Myocyte (in vitro differentiated cells): ENCODE data around the gene DIO1. TPM values are rescaled to one million over a fixed set of nuclear protein-coding genes. Genes with fewer than 3 reads are reported as not detected.
A peak's percentile ranks its signal among the peaks of the same experiment; 100 is the strongest.
"Not testable (repeated sequence)": the region's sequence is repeated elsewhere in the genome, so short reads cannot be mapped to it uniquely, and the experiment has no call there.

Experiments used
- DNase-seq: peaks from one replicate; pipeline ENCODE4 v3.0.0-alpha.2; 2012; ENCODE audit warnings: low read depth
- polyA plus RNA-seq: library from polyadenylated mRNA; unstranded; fragments of >200 nt; gene quantifications from one replicate; pipeline ENCODE4 v1.2.1, GENCODE V29; 2012; ENCODE audit warnings: missing spikeins
- total RNA-seq: library from RNA; depleted of rRNA; stranded (reverse); fragments of >200 nt; gene quantifications from 2 replicates; pipeline ENCODE4 v1.2.3, GENCODE V29; 2014

The DIO1 gene
- not detected in 2 replicates for total RNA-seq
- polyA plus RNA-seq: 0.14 TPM

DNA sequence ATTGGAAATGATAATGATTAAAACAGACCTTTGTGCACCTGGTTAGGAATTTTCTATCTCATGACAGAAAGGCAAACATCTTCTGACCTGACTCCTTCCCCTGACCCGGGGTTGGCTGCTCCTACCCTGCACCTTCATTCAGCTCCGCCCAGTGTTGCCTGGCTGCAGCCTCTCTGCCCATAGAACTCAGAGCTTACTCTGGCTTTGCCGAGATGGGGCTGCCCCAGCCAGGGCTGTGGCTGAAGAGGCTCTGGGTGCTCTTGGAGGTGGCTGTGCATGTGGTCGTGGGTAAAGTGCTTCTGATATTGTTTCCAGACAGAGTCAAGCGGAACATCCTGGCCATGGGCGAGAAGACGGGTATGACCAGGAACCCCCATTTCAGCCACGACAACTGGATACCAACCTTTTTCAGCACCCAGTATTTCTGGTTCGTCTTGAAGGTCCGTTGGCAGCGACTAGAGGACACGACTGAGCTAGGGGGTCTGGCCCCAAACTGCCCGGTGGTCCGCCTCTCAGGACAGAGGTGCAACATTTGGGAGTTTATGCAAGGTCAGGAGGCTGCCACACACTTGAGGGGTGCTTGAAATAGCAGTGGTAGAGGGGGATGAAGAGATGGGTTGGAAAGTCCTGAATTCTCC lies at the start of gene DIO1:
TSS of gene DIO1 (plus strand) at position 189 of the 638 bp plus-strand sequence. CDS start at position 213, 24 bp downstream.
- DNase-seq: no peak

DNA sequence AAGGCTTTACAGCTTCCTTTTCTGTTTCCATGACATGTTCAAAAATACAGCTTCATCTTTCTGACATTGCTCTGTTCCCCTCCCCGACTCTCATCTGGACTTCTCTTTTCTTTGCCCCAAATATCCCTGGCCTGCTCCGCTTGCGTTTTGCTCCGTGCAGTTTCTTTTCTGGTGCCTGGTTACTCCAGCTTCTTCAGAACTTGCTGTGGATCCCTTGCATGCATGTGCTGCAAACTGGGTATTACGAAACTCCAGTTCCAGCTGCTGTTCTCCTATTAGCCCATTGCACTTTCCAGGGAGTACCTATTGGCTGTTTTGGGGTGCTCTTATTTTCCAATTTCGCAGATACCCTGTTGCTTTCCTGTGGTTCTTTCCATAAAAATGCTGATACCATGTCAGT lies 46.0 kb upstream of the DIO1 start:
- DNase-seq: no peak

DNA sequence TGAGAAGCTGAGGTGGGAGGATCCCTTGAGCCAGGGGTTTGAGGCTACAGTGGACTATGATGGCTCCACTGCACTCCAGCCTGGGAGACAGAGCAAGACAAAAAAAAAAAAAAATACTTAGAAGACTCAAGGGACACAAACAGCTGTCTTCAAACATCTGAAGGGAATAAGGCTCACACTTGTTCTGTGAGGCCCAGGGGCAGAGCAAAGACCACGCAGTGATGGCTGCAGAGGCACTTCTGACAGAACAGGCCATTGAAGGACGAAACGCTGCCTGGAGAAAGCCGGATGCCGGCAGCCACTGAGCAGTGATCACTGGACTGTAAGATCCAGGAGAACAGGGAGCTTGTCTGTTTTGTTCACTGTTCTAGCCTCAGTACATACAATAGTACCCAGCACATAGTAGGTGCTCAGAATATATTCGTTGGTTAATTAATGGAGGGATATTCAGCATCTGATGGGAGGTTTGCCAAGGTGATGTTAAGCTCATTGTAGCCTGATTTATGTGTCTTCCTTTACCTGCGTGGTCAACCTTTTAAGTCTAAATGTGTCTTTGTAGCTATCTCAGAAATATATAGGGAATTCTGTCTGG lies 43.8 kb upstream of the DIO1 start:
- DNase-seq: peak; percentile 11

DNA sequence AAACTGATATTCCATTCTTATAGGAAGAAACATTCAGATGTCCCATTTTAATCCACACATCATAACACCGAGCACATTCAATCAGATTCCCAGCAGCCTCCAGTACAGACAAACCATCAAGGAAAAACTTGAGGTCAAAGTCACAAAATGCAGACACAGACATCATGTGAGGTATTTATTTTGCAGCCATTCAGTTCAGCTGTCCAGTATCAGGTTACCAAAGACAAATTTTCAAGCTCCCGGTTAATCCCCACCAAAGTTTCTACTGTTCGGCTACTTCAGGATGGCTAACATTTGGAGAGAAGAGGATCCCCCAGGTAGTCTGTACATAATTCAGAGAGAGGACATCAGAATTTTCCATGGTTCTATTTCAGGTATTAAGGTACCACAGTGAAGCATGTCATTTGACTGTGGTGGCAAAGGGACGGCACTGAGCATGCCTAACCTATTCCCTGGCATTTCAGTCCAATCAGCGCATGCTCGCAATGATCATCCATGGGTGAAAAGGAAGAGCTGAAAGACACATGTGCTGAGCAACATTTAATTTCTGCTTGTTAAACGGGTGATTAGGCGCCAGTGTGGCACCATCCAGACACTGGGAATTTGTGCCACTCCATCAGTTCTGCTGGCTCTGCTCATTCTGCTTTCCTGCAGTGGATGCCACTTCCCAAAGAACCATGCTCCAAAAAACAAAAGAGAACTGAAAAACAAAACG lies 42.3 kb upstream of the DIO1 start:
- peak; percentile 53 for DNase-seq

DNA sequence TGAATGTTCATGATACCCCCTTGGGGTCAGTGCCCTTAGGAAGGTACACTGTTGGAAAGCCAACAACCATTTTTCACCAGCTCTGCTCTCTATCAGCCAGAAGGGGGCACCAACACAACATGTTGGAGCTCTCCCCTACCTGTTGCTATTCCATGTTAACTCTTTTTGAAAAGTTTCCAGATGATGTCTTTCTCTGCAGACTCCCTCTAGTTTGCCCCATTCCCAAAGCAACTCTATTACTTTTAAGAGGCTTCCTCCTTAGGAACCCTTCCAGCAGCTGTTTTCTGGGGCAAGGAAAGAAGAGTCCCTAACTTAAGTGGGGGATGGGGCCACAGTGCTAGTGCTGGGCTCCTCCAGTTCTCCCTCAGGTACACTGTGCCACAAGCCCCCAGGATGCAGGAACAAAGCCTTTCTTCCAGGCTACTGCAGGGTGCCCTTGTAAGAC lies 33.0 kb upstream of the DIO1 start:
- DNase-seq: peak; percentile 62

DNA sequence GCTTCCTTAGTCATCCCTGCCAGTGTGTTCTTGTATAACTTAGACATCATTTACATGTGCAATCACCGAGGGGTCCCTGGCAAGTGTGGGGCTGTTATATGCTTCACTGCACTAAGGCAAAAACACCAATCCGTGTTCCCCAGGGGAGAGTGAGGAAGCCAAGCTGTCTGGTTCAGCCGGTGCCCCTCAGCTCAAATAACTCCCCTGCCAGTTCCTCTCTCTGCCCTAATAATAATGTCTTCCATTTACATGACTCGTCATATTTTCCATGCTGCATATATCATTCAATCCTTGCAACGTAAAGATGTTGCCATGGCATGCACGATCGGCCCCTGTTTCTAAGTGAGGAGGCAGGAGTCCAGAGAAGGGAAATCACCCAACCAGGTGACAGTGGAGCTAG lies 31.5 kb upstream of the DIO1 start:
- no peak for DNase-seq

DNA sequence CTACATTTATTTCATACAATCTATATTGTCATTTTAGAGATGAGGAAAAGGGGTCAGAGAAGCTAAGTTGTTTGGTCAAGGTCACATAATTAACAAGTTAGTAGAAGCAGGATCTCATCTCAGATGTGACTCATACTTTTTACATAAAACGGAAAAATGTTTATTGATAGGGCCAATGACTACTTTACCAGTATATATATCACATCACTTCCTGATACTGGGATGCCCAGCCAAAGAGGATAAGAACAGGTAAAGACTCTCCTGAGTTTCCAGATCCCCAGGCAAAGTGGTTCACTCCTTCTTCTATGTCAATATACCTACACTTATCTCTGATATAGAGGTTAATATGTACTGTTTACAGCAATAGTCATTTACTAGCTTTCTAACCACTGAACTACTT lies 25.4 kb upstream of the DIO1 start:
- DNase-seq: no peak

DNA sequence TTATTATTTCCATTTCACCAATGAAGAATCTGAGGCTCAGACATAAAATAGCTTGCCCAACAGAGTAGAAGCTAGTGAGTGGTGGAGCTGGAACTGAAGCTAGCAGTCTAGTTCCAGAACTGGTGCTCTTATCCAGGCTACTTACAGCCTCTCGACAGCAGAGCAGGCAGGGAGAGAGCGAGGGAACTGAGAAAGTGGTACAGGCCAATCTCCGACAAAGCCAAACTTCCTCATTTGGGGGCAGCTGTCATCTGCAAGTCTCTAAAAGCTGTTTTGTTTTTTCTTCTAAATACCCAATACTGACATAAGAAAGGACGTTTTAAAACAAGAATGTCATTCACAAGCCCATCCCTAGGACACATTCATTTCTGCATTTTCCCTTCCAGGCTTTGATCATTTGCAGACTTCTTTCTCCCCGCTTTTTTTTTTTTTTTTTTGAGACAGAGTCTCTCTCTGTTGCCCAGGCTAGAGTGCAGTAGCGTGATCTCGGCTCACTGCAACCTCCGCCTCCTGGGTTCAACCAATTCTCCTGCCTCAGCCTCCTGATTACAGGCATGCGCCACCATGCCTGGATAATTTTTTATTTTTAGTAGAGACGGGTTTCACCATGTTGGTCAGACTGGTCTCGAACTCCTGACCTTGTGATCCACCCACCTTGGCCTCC lies 24.4 kb upstream of the DIO1 start:
- DNase-seq: no peak

DNA sequence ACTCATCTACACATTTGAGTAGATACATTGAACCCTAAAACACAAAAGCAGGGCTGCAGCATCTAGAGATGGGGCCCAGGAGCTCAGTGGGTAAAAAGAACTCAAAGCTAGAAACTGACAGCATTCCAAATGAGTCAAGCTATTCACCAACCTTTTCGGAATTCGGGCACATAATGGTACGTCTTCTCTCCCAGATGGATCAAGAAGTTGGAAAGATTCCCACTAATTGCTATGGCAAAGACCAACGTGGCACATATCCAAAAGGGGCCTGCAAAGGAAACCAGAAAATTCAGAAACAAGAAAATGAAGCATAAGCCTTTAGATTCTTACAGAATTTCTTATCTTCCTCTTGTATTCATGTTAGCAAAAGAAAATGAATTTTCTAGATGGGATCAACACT lies 22.8 kb upstream of the DIO1 start:
- DNase-seq: no peak

DNA sequence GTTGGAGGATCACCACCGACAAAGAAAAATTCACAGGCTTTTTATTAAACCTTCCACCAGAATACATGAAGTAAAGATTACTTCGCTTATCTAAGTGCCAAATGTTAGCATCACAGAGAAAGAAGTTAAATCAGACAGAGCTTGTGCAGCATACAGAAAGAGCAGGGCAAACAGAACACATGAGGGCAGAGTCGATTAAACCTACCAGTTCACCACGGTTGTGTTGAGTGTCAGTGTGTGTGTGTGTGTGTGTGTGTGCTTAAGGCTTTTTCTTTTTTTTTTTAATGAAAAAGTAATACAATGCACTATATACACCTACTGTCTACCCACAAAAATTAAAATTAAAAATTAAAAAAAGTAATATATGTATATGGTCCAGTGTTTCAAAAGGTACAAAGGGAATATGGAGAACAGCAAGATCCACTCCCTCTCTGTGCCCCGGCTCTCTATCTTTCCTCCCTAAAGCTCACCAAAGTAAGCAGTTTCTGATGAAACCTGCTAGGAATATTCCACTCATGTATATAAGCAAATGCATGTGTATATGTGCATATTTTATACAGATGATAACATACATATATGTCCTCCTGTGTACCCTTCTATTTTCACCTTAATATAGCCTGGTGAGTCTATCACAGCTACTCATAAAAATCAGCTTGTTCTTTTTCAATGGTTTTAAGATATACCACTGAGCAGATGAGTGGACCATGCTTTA lies 22.1 kb upstream of the DIO1 start:
- DNase-seq: no peak

DNA sequence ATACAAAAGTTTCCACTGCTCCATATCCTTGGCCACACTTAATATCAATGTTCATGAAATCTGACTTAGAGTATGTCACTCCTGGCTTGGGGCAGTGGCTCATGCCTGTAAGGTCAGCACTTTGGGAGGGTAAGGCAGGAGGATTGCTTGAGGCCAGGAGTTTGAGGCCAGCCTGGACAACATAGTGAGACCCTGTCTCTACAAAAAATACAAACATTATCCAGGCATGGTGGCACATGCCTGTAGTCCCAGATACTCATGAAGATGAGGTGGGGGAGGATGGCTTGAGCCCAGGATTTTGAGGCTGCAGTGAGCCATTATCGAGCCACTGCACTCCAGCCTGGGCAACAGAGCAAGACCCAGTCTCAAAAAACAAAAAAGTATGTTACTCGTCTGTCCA lies 18.8 kb upstream of the DIO1 start:
- DNase-seq: not testable (repeated sequence)

DNA sequence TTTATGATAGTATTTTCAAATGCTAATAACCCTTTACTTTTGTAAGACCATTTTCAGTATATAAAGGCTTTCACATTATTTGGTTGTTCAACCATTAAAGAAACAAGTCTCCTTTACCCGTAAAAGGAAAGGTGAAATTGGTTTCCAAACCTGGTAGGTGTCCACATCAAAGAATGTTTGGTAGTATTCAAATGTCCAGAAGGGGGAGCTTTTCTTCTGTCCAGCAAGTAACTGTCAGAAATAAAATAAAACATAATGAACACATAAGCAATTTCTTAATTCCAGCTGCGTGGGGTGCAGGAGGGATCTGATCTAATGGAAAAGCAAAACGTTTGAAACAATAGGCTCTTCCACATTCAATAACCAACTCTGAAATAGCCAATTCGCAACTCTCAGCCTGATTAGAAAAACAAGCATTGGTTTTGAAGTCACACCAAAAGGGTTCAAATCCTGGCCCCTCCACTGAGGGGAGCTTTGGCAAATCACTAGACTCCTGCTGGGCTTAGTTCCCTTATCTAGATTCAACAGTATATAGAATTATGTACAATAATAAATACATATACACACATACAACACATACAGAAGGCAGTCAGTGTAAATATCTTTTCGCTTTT lies 15.4 kb upstream of the DIO1 start:
- peak; percentile 50 for DNase-seq

DNA sequence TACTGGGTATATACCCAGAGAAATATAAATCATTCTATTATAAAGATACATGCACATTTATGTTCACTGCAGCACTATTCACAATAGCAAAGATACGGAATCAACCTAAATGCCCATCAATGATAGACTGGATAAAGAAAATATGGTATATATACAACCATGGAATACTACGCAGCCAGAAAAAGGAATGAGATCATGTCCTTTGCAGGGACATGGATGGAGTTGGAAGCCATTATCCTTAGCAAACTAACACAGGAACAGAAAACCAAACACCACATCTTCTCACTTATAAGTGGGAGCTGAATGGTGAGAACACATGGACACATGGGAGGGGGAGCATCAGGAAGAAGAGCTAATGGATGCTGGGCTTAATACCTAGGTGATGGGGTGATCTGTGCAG lies 12.1 kb upstream of the DIO1 start:
- not testable (repeated sequence) for DNase-seq

DNA sequence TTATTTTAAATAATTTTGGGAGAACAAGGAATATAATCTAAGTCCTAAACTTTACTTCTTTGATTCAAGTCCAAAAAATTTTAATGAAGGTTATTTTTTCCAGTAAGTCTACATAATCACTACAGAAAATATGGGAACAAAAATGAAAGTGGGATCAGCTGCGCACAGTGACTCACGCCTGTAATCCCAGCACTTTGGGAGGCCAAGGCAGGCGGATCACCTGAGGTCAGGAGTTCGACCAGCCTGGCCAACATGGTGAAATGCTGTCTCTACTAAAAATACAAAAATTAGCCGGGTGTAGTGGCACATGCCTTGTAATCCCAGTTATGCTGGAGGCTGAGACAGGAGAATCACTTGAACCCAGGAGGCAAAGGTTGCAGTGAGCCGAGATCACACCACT lies 10.4 kb upstream of the DIO1 start:
- not testable (repeated sequence) for DNase-seq

DNA sequence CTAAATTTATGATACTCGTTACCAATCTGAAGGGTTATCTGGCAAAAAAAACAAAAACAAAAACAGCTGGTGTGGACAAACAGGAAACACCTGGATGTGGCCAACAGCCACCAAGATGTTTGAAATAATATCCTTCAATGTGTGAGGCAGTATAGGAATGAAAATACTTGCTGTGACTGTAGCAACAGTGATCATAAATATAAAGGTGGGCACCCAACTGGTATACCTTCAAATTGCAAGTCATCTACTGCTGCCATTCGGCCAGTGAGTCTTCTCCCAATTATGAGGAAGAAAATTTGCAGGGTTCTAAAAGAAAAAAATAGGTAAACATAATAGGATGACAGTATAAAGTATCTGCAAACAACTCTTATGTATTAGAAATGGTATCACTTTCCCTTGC lies 5.3 kb upstream of the DIO1 start:
- DNase-seq: no peak

DNA sequence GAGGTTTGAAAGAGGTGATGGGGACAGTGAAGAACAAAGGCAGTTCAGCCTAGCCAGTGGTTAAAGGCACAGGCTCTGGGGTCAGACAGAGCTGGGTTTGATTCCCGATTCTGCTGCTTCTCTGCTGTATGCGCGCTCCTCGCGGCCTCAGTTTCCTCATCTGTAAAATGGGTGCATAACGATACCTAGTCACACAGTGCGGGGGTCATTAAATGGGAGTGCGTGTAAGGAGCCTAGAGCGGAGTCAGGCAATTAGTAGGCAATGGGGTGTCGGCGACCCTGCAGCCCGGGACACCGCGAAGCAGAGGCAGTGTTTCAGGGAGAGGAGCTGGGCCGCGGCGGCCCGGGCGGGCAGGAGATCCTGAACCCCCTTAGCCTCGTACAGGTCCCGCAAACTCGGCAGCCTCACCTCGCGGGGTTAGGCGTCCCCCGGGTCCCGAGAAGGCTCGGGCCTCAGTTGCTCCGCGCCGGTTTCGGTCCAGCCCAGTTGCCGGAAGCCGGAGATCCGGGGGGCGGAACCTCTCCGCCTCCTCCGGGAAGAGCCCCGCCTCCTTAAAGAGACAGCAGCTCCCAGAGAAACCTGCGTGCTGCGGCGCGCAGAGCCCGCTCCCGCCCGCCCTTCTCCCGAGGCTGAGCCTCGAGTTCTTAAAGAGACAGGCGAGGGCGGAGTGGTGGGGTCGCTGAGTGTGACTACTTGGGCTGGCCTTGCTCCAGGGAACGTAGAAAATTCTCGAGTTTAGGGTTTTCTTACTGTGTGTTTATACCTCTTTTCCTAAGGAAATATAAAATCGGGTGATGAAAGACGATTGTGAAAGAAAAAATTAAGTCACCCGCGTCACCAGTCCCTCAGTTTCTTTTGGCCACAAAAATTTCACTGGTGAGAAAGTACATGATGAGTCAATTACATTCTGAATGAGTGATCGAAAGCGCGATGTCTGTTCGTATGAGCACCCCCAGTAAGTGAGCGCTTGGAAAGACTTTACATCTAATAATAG lies 4.4 kb upstream of the DIO1 start, which contains the start of gene YIPF1:
TSS of gene YIPF1 (minus strand) at position 494 of the 995 bp plus-strand sequence. CDS start 860 bp downstream, outside the sequence.
- peak; percentile 90 for DNase-seq

DNA sequence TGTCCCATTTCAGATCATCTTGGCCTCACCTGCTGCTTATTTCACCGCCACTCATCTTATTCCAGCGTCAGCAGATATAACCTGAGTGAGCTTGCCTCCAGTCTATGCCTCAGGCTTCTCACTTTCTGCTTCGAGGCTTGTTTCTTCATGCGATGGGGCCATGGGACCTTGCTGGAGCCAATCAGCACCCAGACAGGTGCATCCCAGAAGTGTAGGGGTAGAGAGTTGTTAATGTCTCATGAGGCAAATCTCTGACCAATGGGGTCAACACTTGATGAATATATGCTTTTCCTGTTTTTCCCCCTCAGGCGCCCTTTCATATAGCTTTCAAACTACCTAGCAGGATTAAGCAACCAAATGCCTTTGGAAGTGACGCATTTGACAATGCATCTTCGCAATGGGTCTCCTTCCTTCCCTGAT lies 3.5 kb upstream of the DIO1 start:
- peak; percentile 39 for DNase-seq

DNA sequence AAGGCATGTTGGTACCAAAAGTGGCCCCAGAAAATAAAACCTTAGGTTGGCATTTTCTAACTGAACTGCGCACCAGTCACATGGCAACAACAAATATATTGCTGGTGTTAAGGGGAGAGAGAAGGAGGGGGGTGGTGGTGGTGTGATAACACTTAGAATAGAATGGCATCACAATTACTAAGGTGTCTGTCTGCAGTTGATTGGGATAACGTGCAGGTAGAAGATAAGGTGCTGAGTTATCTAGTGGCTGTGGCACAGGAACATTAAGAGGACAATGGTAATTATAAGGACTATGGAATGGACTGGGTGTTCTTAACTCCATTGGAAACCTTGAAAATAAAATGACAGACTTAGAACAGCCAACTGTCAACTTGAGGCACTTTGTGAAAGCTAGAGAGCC lies 3.0 kb upstream of the DIO1 start:
- DNase-seq: no peak

DNA sequence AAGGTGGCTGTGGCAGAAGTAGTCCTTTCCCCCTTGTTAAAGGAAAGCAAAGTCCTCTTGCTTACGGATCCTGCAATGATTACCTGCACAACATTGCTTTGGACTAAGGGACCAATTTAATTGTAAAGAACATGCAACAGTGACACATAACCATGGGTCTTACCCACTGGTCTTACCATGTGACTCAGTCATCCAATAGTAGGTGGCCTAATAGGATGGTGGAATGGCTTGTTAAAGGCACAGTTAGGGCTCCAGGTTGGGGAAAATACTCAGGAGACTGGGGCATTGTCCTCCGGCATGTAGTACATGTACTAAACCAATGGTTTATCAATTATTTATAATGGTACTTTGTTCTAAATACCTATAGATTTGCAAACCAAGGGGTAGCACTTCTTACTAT lies 2.3 kb upstream of the DIO1 start:
- DNase-seq: no peak
